PC-9 (cell line): ENCODE measurements around the gene GLYATL3.
"Not testable (repeated sequence)": the region's sequence is repeated elsewhere in the genome, so short reads cannot be mapped to it uniquely, and the experiment has no call there.

ENCODE experiments used
- EZH2 ChIP-seq: fragments of 200-600 bp; sonication (generic); IDR thresholded peaks from 2 replicates; pipeline ENCODE4 v1.8.0; 2017; ENCODE audit warnings: antibody characterized with exemption, low read depth
- TF ChIP-seq, protein P1 (sequence below): fragments of 200-600 bp; sonication (generic); conservative IDR thresholded peaks from 2 replicates; pipeline ENCODE4 v1.6.1; 2017; ENCODE audit warnings: mixed run types, antibody characterized with exemption, mild to moderate bottlenecking, moderate library complexity

DNA sequence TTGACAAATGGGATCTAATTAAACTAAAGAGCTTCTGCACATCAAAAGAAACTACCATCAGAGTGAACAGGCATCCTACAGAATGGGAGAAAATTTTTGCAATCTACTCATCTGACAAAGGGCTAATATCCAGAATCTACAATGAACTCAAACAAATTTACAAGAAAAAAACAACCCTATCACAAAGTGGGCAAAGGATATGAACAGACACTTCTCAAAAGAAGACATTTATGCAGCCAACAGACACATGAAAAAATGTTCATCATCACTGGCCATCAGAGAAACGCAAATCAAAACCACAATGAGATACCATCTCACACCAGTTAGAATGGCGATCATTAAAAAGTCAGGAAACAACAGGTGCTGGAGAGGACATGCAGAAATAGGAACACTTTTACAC, 23.2 kb upstream of the GLYATL3 start:
- TF ChIP-seq, protein P1, sequence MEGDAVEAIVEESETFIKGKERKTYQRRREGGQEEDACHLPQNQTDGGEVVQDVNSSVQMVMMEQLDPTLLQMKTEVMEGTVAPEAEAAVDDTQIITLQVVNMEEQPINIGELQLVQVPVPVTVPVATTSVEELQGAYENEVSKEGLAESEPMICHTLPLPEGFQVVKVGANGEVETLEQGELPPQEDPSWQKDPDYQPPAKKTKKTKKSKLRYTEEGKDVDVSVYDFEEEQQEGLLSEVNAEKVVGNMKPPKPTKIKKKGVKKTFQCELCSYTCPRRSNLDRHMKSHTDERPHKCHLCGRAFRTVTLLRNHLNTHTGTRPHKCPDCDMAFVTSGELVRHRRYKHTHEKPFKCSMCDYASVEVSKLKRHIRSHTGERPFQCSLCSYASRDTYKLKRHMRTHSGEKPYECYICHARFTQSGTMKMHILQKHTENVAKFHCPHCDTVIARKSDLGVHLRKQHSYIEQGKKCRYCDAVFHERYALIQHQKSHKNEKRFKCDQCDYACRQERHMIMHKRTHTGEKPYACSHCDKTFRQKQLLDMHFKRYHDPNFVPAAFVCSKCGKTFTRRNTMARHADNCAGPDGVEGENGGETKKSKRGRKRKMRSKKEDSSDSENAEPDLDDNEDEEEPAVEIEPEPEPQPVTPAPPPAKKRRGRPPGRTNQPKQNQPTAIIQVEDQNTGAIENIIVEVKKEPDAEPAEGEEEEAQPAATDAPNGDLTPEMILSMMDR = not testable (repeated sequence)
- TF ChIP-seq EZH2 = not testable (repeated sequence)
